Inferior parietal cortex (tissue), 1 donor: ENCODE measurements around the gene DEPP1.
"Not testable (repeated sequence)": the region's sequence is repeated elsewhere in the genome, so short reads cannot be mapped to it uniquely, and the experiment has no call there.

Experiments used
- DNase-seq: peaks from one replicate; pipeline ENCODE4 v3.0.0-alpha.2; 2016; ENCODE audit errors: extremely low spot score

Gene DEPP1, protein sequence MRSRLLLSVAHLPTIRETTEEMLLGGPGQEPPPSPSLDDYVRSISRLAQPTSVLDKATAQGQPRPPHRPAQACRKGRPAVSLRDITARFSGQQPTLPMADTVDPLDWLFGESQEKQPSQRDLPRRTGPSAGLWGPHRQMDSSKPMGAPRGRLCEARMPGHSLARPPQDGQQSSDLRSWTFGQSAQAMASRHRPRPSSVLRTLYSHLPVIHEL

GRCh38 chr10:44978570-44979280 is at the start of gene DEPP1:
Gene DEPP1 (minus strand): TSS chr10:44978809. CDS start chr10:44978030, 779 bp downstream.
- peak; percentile 74 for DNase-seq

- no peak for DNase-seq
Observed at GRCh38 chr10:45023426-45023825, 44.8 kb upstream of the DEPP1 start.

DNA sequence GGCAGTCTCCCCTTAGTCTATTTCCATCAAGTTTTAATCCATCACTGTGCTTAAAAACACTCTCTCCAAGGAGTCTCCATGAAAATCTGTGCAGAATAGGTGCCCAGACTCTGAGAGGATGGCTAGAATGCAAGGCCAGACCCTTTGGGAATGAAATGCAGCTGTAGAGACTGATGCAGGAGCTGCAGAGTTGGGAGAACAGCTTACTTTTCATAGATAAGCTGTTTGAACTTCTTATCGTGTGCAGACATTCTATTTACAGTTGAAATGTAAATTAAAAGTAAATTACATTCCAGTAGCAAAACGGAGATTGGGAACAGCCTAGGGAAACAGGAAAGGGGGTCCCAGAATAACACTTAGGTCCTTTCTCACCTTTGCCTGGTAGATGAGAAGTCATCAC is 37.0 kb upstream of the DEPP1 start:
- no peak for DNase-seq

DNA sequence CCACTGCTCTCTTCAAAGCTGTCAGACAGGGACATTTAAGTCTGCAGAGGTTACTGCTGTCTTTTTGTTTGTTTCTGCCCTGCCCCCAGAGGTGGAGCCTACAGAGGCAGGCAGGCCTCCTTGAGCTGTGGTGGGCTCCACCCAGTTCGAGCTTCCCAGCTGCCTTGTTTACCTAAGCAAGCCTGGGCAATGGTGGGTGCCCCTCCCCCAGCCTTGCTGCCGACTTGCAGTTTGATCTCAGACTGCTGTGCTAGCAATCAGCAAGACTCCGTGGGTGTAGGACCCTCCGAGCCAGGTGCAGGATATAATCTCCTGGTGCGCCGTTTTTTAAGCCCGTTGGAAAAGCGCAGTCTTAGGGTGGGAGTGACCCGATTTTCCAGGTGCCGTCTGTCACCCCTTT is 35.9 kb upstream of the DEPP1 start:
- not testable (repeated sequence) for DNase-seq

GRCh38 chr10:45008524-45009161 is 30.0 kb upstream of the DEPP1 start:
- peak; percentile 97 for DNase-seq

DNA sequence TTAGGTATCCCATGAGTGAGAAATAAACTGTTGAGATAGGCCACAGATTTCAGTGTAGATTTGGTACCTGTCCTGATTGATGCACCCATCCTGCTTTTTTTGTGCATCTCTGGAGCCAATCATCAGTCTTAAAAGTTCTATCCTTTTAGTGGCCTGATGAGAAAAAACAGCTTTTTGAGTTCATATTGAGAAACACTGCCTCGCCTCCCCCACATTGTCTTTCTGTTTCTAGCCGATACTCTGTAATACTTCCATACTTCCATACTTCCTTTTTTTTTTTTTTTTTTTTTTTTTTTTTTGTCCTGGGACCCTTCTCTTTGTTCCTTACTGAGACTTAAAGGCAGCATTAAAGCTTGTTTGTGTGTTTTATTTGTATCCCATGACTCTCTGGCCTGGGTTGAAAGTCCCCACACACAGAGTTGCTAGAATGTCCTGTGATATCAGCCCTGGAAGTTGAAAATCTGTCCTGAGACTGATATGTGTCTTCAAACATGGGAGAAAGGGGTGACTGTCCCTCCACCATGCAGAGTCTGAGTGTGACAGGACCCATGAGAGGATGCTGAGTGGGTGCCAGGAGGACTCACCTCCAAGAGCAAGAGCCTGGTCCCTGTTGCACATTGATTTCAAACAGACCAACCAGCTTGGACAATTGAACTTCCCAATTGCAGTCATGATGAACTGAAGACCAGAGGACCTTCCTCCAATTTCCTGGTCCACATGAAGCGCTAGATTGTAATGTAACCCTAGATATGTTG is 27.8 kb upstream of the DEPP1 start:
- DNase-seq, result no peak

- no peak for DNase-seq
Observed at GRCh38 chr10:45005284-45005683, 26.7 kb upstream of the DEPP1 start.

DNA sequence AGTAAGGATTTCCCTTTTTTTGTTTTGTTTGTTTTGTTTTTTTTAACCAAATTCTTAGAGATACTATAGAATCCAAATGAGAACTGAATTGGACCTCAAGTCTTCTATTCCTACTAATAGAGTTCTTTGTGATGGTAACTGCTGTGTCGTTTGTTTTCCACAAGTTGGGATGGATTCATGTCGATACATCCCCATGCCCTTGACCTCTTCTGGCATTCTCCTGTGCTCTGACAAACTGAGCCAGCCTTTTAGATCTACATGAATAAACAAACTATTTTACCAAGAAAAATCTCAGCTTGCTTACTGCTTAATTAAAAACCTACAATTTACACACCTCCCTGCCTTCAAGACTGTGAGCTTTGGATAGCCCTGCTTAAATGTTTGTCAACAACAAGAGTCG is 26.1 kb upstream of the DEPP1 start:
- DNase-seq, result no peak

DNA sequence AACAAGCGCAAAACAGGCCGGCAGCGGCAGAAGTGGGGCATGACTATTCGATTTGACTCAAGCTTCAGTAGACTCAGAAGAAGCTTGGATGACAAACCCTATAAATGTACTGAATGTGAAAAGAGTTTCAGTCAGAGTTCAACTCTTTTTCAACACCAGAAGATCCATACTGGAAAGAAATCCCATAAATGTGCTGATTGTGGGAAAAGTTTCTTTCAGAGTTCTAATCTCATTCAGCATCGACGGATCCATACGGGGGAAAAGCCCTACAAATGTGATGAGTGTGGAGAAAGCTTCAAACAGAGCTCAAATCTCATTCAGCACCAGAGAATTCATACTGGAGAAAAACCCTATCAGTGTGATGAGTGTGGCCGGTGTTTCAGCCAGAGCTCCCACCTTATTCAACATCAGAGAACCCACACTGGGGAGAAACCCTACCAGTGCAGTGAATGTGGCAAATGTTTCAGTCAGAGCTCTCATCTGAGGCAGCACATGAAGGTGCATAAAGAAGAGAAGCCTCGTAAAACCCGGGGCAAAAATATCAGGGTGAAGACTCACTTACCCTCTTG is 24.9 kb upstream of the DEPP1 start:
- no peak for DNase-seq

- DNase-seq, result peak; percentile 57
Observed at GRCh38 chr10:45001381-45002148, 23.0 kb upstream of the DEPP1 start.

GRCh38 chr10:45000752-45001380 is 22.3 kb upstream of the DEPP1 start, which contains the start of gene ZNF22:
Gene ZNF22 (plus strand): TSS chr10:45000923. CDS start chr10:45003369, 2,446 bp downstream.
- DNase-seq, result peak; percentile 66

GRCh38 chr10:45000138-45000751 is 21.6 kb upstream of the DEPP1 start:
- no peak for DNase-seq

GRCh38 chr10:44998146-44998631 is 19.6 kb upstream of the DEPP1 start:
- no peak for DNase-seq

DNA sequence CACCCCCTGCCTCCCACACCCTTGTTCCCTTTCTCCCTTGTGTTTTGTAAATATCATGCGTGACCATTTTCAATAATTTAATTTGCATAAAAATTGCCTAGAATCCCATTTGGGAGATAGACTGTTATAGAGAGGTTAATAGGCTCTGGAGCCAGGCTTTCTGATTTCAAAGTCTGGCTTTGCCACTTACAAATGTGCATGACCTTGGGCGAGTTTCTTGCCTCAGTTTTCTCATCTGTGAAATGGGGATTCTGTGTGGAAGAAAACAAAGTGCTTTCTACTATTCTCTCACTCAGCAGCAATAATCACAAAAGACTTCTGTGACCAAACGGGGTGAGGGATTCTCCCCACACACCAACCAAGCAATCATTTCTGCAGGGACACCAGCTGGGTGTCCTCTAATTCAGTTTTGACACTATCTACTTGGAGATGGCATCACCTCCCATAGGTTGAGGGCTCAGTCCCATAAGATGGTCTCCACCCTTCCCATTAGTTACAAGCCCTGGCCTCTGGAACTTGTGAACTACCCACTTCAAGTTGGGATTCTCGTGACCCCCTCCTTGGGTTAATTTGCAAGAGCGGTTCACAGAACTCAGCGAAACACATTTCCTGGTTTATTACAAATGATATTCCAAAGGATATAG is 18.6 kb upstream of the DEPP1 start:
- no peak for DNase-seq

DNA sequence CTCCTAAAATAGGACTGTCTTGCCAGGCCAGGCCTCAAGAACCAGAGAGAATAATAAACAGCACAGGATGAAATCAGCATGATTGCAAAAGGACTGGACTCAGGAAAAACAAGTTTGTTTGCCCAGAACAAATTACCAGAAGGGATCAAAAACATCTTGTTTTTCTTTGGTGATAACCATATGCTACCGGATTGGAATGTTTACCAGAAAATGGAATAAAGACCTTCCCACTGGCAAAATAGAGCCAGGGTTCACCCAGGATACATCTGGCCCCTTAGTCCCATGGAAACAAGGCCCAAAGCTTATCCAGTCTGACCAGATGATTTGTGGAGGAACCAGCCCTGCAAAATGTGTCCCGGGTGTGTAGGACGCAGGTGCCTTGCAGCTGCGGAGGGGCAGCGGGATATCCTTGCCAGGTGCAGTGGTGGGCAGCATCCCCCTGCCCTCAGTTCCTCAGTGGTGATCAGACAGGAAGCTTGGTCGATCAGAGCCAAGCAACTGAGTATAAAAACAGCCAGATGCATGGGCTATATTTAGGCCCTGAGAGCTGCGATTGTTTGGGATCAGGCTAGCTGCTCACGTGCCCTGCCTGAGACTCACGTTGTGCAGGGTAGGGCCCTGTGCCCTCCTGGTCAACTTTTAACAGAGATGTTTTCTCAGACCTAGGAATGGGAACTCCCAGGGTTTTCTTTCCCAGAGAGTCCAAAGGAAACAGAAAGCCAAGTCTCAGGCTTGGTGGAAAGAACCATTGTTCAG is 17.5 kb upstream of the DEPP1 start:
- peak; percentile 62 for DNase-seq

- DNase-seq, result no peak
Observed at GRCh38 chr10:44995581-44995913, 16.9 kb upstream of the DEPP1 start.

DNA sequence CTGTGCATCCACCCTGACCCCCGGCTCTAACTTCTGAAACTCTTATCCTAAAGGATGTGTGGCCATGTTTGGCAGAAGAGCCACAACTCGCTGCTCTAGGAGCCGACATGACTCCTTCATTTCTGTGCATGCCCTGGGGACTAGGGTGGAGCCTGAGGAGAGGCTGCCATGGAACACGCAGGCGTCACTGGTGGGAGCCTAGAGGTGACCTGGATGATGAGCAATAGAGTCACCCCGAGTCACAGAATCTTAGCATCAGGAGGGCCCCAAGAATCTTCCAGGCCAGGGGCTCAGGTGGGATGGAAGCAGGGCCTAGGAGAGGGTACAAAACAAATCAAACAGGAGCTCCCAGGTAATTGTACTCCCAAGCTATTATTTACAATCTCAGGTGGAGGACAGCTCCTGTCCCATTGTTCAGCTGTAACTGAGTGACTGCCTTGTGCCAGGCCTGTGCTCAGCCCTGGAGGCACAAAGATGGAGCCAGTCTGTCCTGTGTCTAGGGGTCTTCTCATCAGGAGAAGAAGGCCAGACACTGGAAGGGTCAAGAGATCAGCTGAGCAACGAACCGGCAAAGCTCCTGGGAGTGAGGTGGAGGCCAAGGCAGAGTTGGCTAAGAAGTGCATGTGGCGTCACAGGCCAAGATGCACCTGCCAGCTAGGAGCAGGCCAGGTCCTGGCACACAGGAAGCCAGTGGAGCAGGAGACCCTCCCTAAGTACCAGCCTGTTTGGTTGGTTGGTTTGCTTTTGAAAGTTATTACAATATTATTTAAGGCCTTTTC is 16.3 kb upstream of the DEPP1 start:
- DNase-seq, result no peak
